OCI-LY1 (cell line): ENCODE measurements around the gene NR2F6.

Experiments
- H2AFZ ChIP-seq: fragments of 200-600 bp; sonication (generic), shearing (Covaris generic); 2 replicates; pipeline ENCODE4 v1.6.0; 2014; ENCODE audit warnings: antibody characterized with exemption, mild to moderate bottlenecking, low read length
- H3F3A ChIP-seq: fragments of 200-600 bp; sonication (generic), shearing (Covaris generic); 2 replicates; pipeline ENCODE4 v1.6.0; 2014; ENCODE audit warnings: mild to moderate bottlenecking, antibody characterized with exemption, low read length, moderate library complexity; ENCODE audit not compliant: insufficient read depth
- H3K27ac ChIP-seq: fragments of 200-600 bp; sonication (generic); 2 replicates; pipeline ENCODE4 v1.5.1; 2014; ENCODE audit warnings: low read length, mixed run types, mild to moderate bottlenecking, low read depth; ENCODE audit not compliant: poor library complexity, severe bottlenecking
- H3K27me3 ChIP-seq: fragments of 200-600 bp; sonication (generic); 2 replicates; pipeline ENCODE4 v1.6.0; 2014; ENCODE audit warnings: antibody characterized with exemption, mild to moderate bottlenecking, low read length, moderate library complexity; ENCODE audit not compliant: insufficient read depth
- H3K36me3 ChIP-seq: fragments of 200-600 bp; sonication (generic); 2 replicates; pipeline ENCODE4 v1.6.1; 2014; ENCODE audit warnings: mild to moderate bottlenecking, antibody characterized with exemption, low read length, moderate library complexity, mixed read lengths; ENCODE audit not compliant: insufficient read depth
- H3K4me1 ChIP-seq: fragments of 200-600 bp; sonication (generic); 2 replicates; pipeline ENCODE4 v1.5.1; 2014; ENCODE audit warnings: mild to moderate bottlenecking, low read length, moderate library complexity; ENCODE audit not compliant: insufficient read depth, severe bottlenecking
- H3K4me2 ChIP-seq: fragments of 200-600 bp; sonication (generic), shearing (Covaris generic); 2 replicates; pipeline ENCODE4 v1.6.1; 2014; ENCODE audit warnings: low read length
- H3K4me3 ChIP-seq: fragments of 200-600 bp; sonication (generic); 2 replicates; pipeline ENCODE4 v1.5.1; 2014; ENCODE audit warnings: low read length, low read depth, mild to moderate bottlenecking, mixed read lengths; ENCODE audit not compliant: poor library complexity, severe bottlenecking
- H3K79me2 ChIP-seq: fragments of 200-600 bp; shearing (Covaris generic); 2 replicates; pipeline ENCODE4 v1.6.1; 2016; ENCODE audit warnings: mixed run types, low read length, mixed read lengths; ENCODE audit not compliant: insufficient read depth
- H3K9ac ChIP-seq: fragments of 200-600 bp; sonication (generic), shearing (Covaris generic); 2 replicates; pipeline ENCODE4 v1.6.1; 2014; ENCODE audit warnings: mild to moderate bottlenecking, low read length, mixed read lengths
- H3K9me2 ChIP-seq: fragments of 200-600 bp; sonication (generic), shearing (Covaris generic); 2 replicates; pipeline ENCODE4 v1.6.1; 2014; ENCODE audit warnings: low read depth, mild to moderate bottlenecking, low read length, mixed read lengths
- H3K9me3 ChIP-seq: fragments of 200-600 bp; shearing (Covaris generic); 2 replicates; pipeline ENCODE4 v1.6.1; 2014; ENCODE audit warnings: low read length, mixed read lengths
- H4K20me1 ChIP-seq: fragments of 200-600 bp; sonication (generic), shearing (Covaris generic); 2 replicates; pipeline ENCODE4 v1.6.0; 2016; ENCODE audit warnings: mild to moderate bottlenecking, low read length; ENCODE audit not compliant: insufficient read depth
- CTCF ChIP-seq: fragments of 200-600 bp; sonication (generic), shearing (Covaris generic); IDR thresholded peaks from 2 replicates; pipeline ENCODE4 v1.5.1; 2017; ENCODE audit warnings: mild to moderate bottlenecking, antibody characterized with exemption, low read length, moderate library complexity, mixed read lengths
- EZH2 ChIP-seq: fragments of 200-600 bp; sonication (generic), shearing (Covaris generic); IDR thresholded peaks from 2 replicates; pipeline ENCODE4 v1.8.0; 2017; ENCODE audit warnings: borderline replicate concordance, mixed run types, mild to moderate bottlenecking, antibody characterized with exemption, low read length, moderate library complexity, mixed read lengths

NR2F6 gene

GRCh38 chr19:17245535-17245984 is at the start of gene NR2F6:
Gene NR2F6 (minus strand): TSS chr19:17245919. CDS start chr19:17245220, 699 bp downstream.
- Histone ChIP-seq H3K9ac (peak within 1 kb of the TSS; percentile 90), H3K4me3 (peak within 1 kb of the TSS; percentile 79), H3K79me2 (no peaks in the 10 kb centered on the region), H3K9me3 (no peaks in the 10 kb centered on the region), H3K9me2 (no peaks in the 10 kb centered on the region), H4K20me1 (no peaks in the 10 kb centered on the region), H3F3A (no peaks in the 10 kb centered on the region), H2AFZ (no peak within 1 kb of the TSS), H3K27me3 (no peaks in the 10 kb centered on the region), H3K27ac (peak within 1 kb of the TSS; percentile 80), H3K36me3 (no peaks in the 10 kb centered on the region), H3K4me1 (peaks cover 36% of the 10 kb centered on the region), H3K4me2 (peak within 1 kb of the TSS; percentile 95)
- no peak for TF ChIP-seq CTCF
- no peak for TF ChIP-seq EZH2

- H3F3A ChIP-seq = peaks cover 3% of the 10 kb centered on the region; the same call in 1 of the 2 replicates
- no peaks in the 10 kb centered on the region for H4K20me1 ChIP-seq
- no peak overlapping the region for H2AFZ ChIP-seq
- no peaks in the 10 kb centered on the region for H3K9me3 ChIP-seq
- peaks cover 24% of the 10 kb centered on the region for H3K4me1 ChIP-seq
- H3K36me3 ChIP-seq = peaks cover 35% of the 10 kb centered on the region
- no peaks in the 10 kb centered on the region for H3K9me2 ChIP-seq
- H3K4me3 ChIP-seq = peak overlapping the region; percentile 74
- H3K4me2 ChIP-seq = peak overlapping the region; percentile 57
- no peaks in the 10 kb centered on the region for H3K27me3 ChIP-seq
- no peak overlapping the region for H3K27ac ChIP-seq
- TF ChIP-seq EZH2 (no peak), CTCF (no peak)
- H3K9ac ChIP-seq = no peak overlapping the region
- no peaks in the 10 kb centered on the region for H3K79me2 ChIP-seq
Measured at GRCh38 chr19:17294051-17294891, 48.6 kb upstream of the NR2F6 start.

GRCh38 chr19:17293605-17294004 is 47.9 kb upstream of the NR2F6 start:
- H3K4me1 ChIP-seq = peaks cover 24% of the 10 kb centered on the region
- no peak overlapping the region for H2AFZ ChIP-seq
- H3K9me3 ChIP-seq = no peaks in the 10 kb centered on the region
- no peaks in the 10 kb centered on the region for H4K20me1 ChIP-seq
- H3K27ac ChIP-seq = peak overlapping the region; percentile 54
- no peaks in the 10 kb centered on the region for H3K9me2 ChIP-seq
- no peaks in the 10 kb centered on the region for H3K27me3 ChIP-seq
- TF ChIP-seq EZH2 = no peak
- no peak for TF ChIP-seq CTCF
- peaks cover 3% of the 10 kb centered on the region; the same call in 1 of the 2 replicates for H3F3A ChIP-seq
- no peaks in the 10 kb centered on the region for H3K79me2 ChIP-seq
- H3K9ac ChIP-seq = peak overlapping the region; percentile 1; the same call in 1 of the 2 replicates
- peaks cover 29% of the 10 kb centered on the region for H3K36me3 ChIP-seq
- peak overlapping the region; percentile 57 for H3K4me2 ChIP-seq
- peak overlapping the region; percentile 74 for H3K4me3 ChIP-seq
